B cell (primary cell): Measurements from ENCODE around the gene TBRG4. TPM values are rescaled to one million over a fixed set of nuclear protein-coding genes. Genes with fewer than 3 reads are reported as not detected.

Experiments used
- ATAC-seq: fragments of 200-7000 bp; cut with Tn5 transposase; one replicate; pipeline ENCODE4 v1.10.0; 2021; ENCODE audit warnings: low read depth, mild to moderate bottlenecking, moderate number of reproducible peaks, moderate library complexity
- CTCF ChIA-PET: fragments of 350-600 bp; sonication (Branson Sonifier 250); formaldehyde crosslinking; loops from one replicate; lab custom pipeline; 2021; ENCODE audit warnings: antibody characterized with exemption, inconsistent platforms; lab: Charles Lee
- POLR2A ChIA-PET: fragments of 350-600 bp; sonication (Branson Sonifier 250); formaldehyde crosslinking; loops from one replicate; lab custom pipeline; 2021; ENCODE audit warnings: antibody characterized with exemption; lab: Charles Lee
- DNase-seq: peaks from one replicate; pipeline ENCODE4 v3.0.0; 2013
- H2AFZ ChIP-seq: 2 replicates; pipeline ENCODE4 v1.6.1; 2012; ENCODE audit warnings: mild to moderate bottlenecking, low read depth, low read length; ENCODE audit not compliant: insufficient read depth, poor library complexity, severe bottlenecking
- H3K27ac ChIP-seq, 2 donors: 1 replicate in 1 of 2; 2 replicates in 1 of 2; pipeline ENCODE4 v1.5.1; 2012 to 2013; ENCODE audit warnings: low read length in 2 of 2, mild to moderate bottlenecking in 2 of 2, moderate library complexity in 1 of 2
- H3K27me3 ChIP-seq, 4 experiments: fragments of 200-600 bp in 1 of 4; sonication (generic) in 1 of 4; replicated peaks in 1 of 4; 1 replicate in 2 of 4; 2 replicates in 2 of 4; pipeline versions ENCODE4 v1.6.1 to v1.7.0; 2013 to 2016; ENCODE audit warnings: low read length in 3 of 4, mild to moderate bottlenecking in 2 of 4, mixed read lengths in 1 of 4, moderate library complexity in 1 of 4; ENCODE audit not compliant: insufficient read depth in 4 of 4, control insufficient read depth in 3 of 4; ENCODE audit errors: control extremely low read depth in 1 of 4
- H3K36me3 ChIP-seq, 2 experiments: replicated peaks in 1 of 2; 1 replicate in 1 of 2; 2 replicates in 1 of 2; pipeline versions ENCODE4 v1.6.1 to v1.7.1; 2013; ENCODE audit warnings: low read length in 1 of 2; ENCODE audit not compliant: insufficient read depth in 2 of 2, control insufficient read depth in 1 of 2; ENCODE audit errors: control extremely low read depth in 1 of 2, extremely low read depth in 1 of 2
- H3K4me1 ChIP-seq, 2 donors: fragments of 200-600 bp in 1 of 2; sonication (generic) in 1 of 2; 1 replicate in 1 of 2; 2 replicates in 1 of 2; pipeline versions ENCODE4 v1.5.1 to v1.6.1; 2013 to 2017; ENCODE audit warnings: low read length in 2 of 2; ENCODE audit not compliant: control insufficient read depth in 2 of 2, insufficient read depth in 2 of 2
- H3K4me2 ChIP-seq: replicated peaks from 2 replicates; pipeline ENCODE3; 2012; ENCODE audit warnings: mild to moderate bottlenecking, low read depth, low read length; ENCODE audit not compliant: poor library complexity, severe bottlenecking
- H3K4me3 ChIP-seq, 5 experiments: fragments of 200-600 bp in 1 of 5; sonication (generic) in 1 of 5; 1 replicate in 3 of 5; 2 replicates in 2 of 5; pipeline versions ENCODE4 v1.5.1 to v1.7.0; 2011 to 2016; ENCODE audit warnings: low read length in 4 of 5, mild to moderate bottlenecking in 4 of 5, low read depth in 2 of 5, control low read depth in 1 of 5, moderate library complexity in 1 of 5; ENCODE audit not compliant: insufficient read depth in 1 of 5; ENCODE audit errors: control extremely low read depth in 1 of 5, extremely low read depth in 1 of 5
- H3K79me2 ChIP-seq: fragments of 200-600 bp; sonication (generic); one replicate; pipeline ENCODE4 v1.6.0; 2016; ENCODE audit warnings: low read length; ENCODE audit not compliant: control insufficient read depth, insufficient read depth
- H3K9ac ChIP-seq: fragments of 200-600 bp; sonication (generic); 2 replicates; pipeline ENCODE4 v1.6.1; 2017; ENCODE audit warnings: mild to moderate bottlenecking, low read length, moderate library complexity
- H3K9me3 ChIP-seq, 3 donors: one replicate each; pipeline versions ENCODE4 v1.6.1 to v1.7.1; 2013; ENCODE audit warnings: low read length in 2 of 3; ENCODE audit not compliant: control insufficient read depth in 2 of 3, insufficient read depth in 1 of 3; ENCODE audit errors: control extremely low read depth in 1 of 3
- H4K20me1 ChIP-seq: 2 replicates; pipeline ENCODE4 v1.6.0; 2012; ENCODE audit warnings: mild to moderate bottlenecking, low read length; ENCODE audit not compliant: insufficient read depth, control insufficient read depth, poor library complexity, severe bottlenecking
- H3K27ac Mint-ChIP-seq: one replicate; pipeline ENCODE4 v1.8.0; 2021; ENCODE audit warnings: mixed read lengths
- H3K27me3 Mint-ChIP-seq: one replicate; pipeline ENCODE4 v1.8.0; 2021; ENCODE audit warnings: mixed read lengths
- H3K4me1 Mint-ChIP-seq: one replicate; pipeline ENCODE4 v1.8.0; 2021; ENCODE audit warnings: mixed read lengths
- H3K4me3 Mint-ChIP-seq: one replicate; pipeline ENCODE4 v1.8.0; 2021; ENCODE audit warnings: mixed read lengths
- H3K9me3 Mint-ChIP-seq: one replicate; pipeline ENCODE4 v1.8.0; 2022; ENCODE audit warnings: mixed read lengths; ENCODE audit not compliant: insufficient read depth
- CTCF ChIP-seq: fragments of 200-600 bp; IDR thresholded peaks from one replicate; pipeline ENCODE4 v1.8.0; 2022; ENCODE audit warnings: antibody characterized with exemption, mild to moderate bottlenecking
- WGBS: methylation state at CpG from one replicate; pipeline ENCODE4 v1.1.5; 2013; ENCODE audit warnings: missing lambda C conversion rate; ENCODE audit not compliant: insufficient coverage; 5-methylcytosine and 5-hydroxymethylcytosine counted together
- intact Hi-C: fragments of 100-400 bp; cut with micrococcal nuclease; formaldehyde crosslinking; loops from one replicate; pipeline ENCODE4 v1.10.0; 2022
- polyA plus RNA-seq: library from polyadenylated mRNA; depleted of rRNA; stranded (reverse); fragments of >200 nt; gene quantifications from 2 replicates; pipeline ENCODE4 v1.2.3, GENCODE V29; 2012
- small RNA-seq: library from RNA; depleted of rRNA; stranded (forward); fragments of <200 nt; gene quantifications from one replicate; pipeline ENCODE3, GENCODE V24; 2012; ENCODE audit warnings: low replicate concordance, low read depth; ENCODE audit not compliant: insufficient read length
- total RNA-seq, 2 donors: library from RNA; stranded (reverse); fragments of 120-200 nt in 1 of 2; gene quantifications; 1 replicate in 1 of 2; 2 replicates in 1 of 2; pipeline versions ENCODE4 v1.2.3 to v1.2.4, GENCODE V29; 2013 to 2022

Gene TBRG4
- total and polyA plus RNA-seq, 2 donors (not counting 1 experiment from before 2014, with no cell fraction given) = 92.8 to 111 TPM

GRCh38 chr7:45050198-45050597, 61.3 kb downstream of the TBRG4 start:
- peaks cover 4 to 82% of the 10 kb centered on the region in 2 experiments for H3K36me3 ChIP-seq
- peaks cover 72% of the 10 kb centered on the region for H4K20me1 ChIP-seq
- no peak overlapping the region for H3K4me2 ChIP-seq
- peaks cover 46% of the 10 kb centered on the region for H3K4me1 Mint-ChIP-seq
- H3K9me3 ChIP-seq = no peaks in the 10 kb centered on the region
- intact Hi-C loops = no loop called here
- ATAC-seq (peak; percentile 24), DNase-seq (peak; percentile 18)
- no peak overlapping the region for H3K9ac ChIP-seq
- peak overlapping the region in 1 of 2 donors; percentile 0 for H3K27ac ChIP-seq
- WGBS = no CpG with 5 or more reads among the region's 2 CpGs
- no peak overlapping the region for H2AFZ ChIP-seq
- H3K27ac Mint-ChIP-seq = peak overlapping the region; percentile 38
- peak overlapping the region; percentile 15 for H3K4me3 Mint-ChIP-seq
- no peak for TF ChIP-seq CTCF
- POLR2A ChIA-PET = no interaction called here
- H3K4me1 ChIP-seq = peaks cover 18 to 28% of the 10 kb centered on the region in 2 donors
- no peak overlapping the region for H3K4me3 ChIP-seq
- CTCF ChIA-PET = interaction anchor here (1.1 to 1.6 kb wide), 3 partner anchors 12 to 76 kb away, joined by 3 read pairs; no protein-coding TSS in a partner anchor
- no peaks in the 10 kb centered on the region for H3K27me3 Mint-ChIP-seq
- H3K27me3 ChIP-seq = no peaks in the 10 kb centered on the region
- H3K9me3 Mint-ChIP-seq = no peaks in the 10 kb centered on the region
- peaks cover 90% of the 10 kb centered on the region for H3K79me2 ChIP-seq

Small RNA genes lying within 50 kb of the gene (small RNA-seq; reads per million reads assigned to genes)
- 99.6 reads per million, percentile 95 among the genes with 10 or more reads in this experiment for gene SNORA5A
- not detected for gene SNORA5B
- gene SNORA5C = 38.5 reads per million, percentile 92 among the genes with 10 or more reads in this experiment

Other genes with a start within 250 kb of the TBRG4 start
- gene PURB, start 226.2 kb downstream of the TBRG4 start, total RNA-seq = 28.6 and 29.1 TPM in 2 replicates
- 6.4 and 10.4 TPM in 2 replicates for gene PURB, start 226.2 kb downstream of the TBRG4 start, polyA plus RNA-seq
- 104 and 107 TPM in 2 replicates for gene MYO1G, start 132.7 kb downstream of the TBRG4 start, total RNA-seq
- 204 and 239 TPM in 2 replicates for gene MYO1G, start 132.7 kb downstream of the TBRG4 start, polyA plus RNA-seq
- gene CCM2, start 111.5 kb downstream of the TBRG4 start, total RNA-seq = 144 and 150 TPM in 2 replicates
- 201 and 205 TPM in 2 replicates for gene CCM2, start 111.5 kb downstream of the TBRG4 start, polyA plus RNA-seq
- 0.41 and 0.49 TPM in 2 replicates for gene NACAD, start 22.7 kb downstream of the TBRG4 start, total RNA-seq
- 0.04 and 0.22 TPM in 2 replicates for gene NACAD, start 22.7 kb downstream of the TBRG4 start, polyA plus RNA-seq
- not detected in 2 replicates for gene RAMP3, start 46.1 kb upstream of the TBRG4 start, total RNA-seq
- not detected in 2 replicates for gene RAMP3, start 46.1 kb upstream of the TBRG4 start, polyA plus RNA-seq